ENCODE data around the gene THSD7A.

Gene THSD7A

DNA sequence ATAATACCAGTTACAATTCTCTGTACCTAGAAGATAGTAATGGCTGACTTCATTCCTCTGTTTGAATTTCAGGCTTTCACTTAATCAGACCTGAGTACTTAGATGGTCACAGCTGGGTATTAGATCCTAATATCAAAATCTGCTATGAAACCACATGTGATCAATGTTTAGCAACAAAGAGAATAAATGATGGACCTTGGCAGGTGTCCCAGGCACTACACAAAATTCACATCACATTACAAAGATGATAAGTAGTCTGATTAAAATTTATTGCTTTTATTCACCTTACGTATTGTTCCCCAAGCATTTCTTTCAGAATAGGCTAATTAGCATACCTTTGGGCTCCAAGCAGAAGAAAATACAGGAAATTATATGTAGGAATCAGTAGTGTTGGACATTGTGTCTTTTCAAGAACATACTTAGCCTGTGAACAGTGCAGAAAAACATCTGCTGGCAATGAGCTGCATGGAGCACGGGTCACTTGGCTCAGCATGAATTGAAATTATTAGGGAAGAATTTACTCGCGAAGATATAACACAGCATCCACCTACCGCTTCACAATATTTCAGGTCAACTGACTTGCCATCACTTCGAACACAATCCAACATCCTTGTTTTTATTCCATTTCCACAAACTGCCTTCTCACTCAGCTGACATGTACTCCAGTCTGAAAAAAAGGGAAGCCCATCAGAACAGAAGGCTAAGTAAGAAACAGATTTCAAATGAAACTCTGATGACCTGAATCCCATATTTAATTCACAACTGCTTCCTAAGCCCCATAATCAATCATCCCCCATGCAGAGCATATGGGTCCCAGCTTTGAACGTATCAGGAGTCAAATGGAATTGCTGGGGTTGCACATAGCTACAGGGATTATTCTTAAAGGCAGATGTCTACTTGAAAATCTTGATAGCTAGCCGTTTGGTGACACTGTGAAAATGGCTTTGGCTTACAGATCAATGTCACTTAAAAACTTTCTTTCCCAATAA, 421.0 kb downstream of the THSD7A start:
- no peak for DNase-seq (ENCODE audit: low spot score)
- TF ChIP-seq, protein P1, sequence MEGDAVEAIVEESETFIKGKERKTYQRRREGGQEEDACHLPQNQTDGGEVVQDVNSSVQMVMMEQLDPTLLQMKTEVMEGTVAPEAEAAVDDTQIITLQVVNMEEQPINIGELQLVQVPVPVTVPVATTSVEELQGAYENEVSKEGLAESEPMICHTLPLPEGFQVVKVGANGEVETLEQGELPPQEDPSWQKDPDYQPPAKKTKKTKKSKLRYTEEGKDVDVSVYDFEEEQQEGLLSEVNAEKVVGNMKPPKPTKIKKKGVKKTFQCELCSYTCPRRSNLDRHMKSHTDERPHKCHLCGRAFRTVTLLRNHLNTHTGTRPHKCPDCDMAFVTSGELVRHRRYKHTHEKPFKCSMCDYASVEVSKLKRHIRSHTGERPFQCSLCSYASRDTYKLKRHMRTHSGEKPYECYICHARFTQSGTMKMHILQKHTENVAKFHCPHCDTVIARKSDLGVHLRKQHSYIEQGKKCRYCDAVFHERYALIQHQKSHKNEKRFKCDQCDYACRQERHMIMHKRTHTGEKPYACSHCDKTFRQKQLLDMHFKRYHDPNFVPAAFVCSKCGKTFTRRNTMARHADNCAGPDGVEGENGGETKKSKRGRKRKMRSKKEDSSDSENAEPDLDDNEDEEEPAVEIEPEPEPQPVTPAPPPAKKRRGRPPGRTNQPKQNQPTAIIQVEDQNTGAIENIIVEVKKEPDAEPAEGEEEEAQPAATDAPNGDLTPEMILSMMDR (IDR thresholded peaks at IDR 0.05; ENCODE audit: extremely low read depth, missing control alignments): no peak

GRCh38 chr7:11404355-11404754, 427.6 kb downstream of the THSD7A start:
- DNase-seq (ENCODE audit: low spot score): no peak
- TF ChIP-seq, protein P1 (IDR thresholded peaks at IDR 0.05; ENCODE audit: extremely low read depth, missing control alignments): no peak

DNA sequence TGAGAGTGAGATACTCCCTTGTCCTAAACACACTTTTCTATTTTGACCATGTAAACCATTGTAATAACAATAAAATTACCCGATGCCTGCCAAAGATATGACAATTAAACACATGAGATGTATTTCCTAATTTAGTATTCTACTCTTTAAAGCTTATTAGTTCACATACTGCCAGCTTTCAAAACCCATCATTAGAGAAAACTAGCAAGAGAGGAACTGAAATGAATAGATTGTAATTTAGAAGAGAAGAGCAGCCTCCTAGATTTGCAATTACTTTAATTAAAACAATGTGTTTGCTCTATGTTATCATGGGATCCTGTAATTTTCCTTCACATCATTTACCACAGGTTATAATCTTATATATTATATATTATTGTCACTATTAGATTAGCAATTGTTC, 428.2 kb downstream of the THSD7A start:
- TF ChIP-seq, protein P1 (IDR thresholded peaks at IDR 0.05; ENCODE audit: extremely low read depth, missing control alignments): no peak

GRCh38 chr7:11394438-11394837, 437.6 kb downstream of the THSD7A start:
- no peak for DNase-seq (ENCODE audit: low spot score)
- TF ChIP-seq, protein P1 (IDR thresholded peaks at IDR 0.05; ENCODE audit: extremely low read depth, missing control alignments): no peak

More for the DNA sequence above, 428.2 kb downstream of the THSD7A start:
- no peak for DNase-seq (ENCODE audit: low spot score)

DNA sequence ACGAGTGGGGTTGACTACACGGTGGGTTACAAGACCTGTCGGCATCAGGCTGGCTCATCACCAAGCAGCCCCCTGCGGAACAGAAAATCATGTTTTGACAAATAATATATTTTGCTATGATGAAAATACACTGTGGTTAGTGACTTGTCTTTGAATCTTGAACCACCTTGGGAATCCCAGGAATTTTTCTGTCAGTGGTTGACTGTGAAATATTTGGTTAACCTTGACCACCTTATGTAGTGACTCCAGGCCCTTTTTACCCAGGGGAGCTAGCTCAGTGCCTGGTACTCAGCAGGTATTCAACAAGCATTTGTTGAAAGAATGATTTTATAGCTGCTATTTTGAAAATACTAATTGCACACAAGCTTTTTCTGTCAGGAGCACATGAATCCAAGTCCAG, 452.4 kb downstream of the THSD7A start:
- DNase-seq (ENCODE audit: low spot score): no peak
- TF ChIP-seq, protein P1 (IDR thresholded peaks at IDR 0.05; ENCODE audit: extremely low read depth, missing control alignments): no peak

DNA sequence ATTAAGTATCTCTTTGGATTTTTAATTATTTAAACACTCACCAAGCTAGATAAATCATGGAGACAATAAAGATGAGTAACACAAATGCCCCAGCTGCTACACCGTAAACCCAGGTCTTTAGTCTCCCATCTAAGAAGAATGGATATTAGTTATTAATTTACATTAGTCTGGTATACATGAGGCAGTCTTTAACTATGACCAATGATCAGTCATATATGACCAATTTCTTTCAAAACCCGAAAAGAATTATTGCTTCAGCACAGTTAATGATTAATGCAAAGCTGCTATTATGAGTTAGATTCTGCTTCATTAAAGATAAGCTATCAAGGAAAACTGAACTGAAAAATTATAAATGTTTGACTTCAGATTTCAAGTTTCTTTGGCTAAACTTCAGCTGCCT, 455.5 kb downstream of the THSD7A start:
- TF ChIP-seq, protein P1 (IDR thresholded peaks at IDR 0.05; ENCODE audit: extremely low read depth, missing control alignments): no peak
- DNase-seq (ENCODE audit: low spot score): no peak

DNA sequence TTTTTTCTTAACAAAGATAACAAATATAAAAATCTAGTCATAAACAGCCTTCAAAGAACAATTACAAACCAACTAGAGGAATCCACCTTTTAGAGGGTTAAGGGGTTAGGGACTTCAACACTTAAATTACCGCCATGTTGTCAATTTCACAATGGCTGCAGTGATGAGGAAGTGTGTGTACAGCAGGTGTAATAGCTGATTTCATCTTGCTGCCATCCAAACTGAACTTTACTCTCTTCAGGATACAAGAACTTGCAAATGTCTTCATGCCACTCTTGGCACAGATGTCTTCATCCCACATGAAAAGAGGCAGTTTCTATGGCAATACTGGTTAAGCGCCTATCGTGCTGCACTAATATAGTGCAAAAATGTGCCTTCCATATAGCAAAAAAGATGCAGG, 457.4 kb downstream of the THSD7A start:
- no peak for DNase-seq (ENCODE audit: low spot score)
- TF ChIP-seq, protein P1 (IDR thresholded peaks at IDR 0.05; ENCODE audit: extremely low read depth, missing control alignments): no peak

Measured in GM20000 (cell line).